Ovary (tissue), 3 donors: ENCODE measurements around the gene CCR5AS.

Source experiments
- CTCF ChIP-seq, 3 donors: fragments of 450-650 bp in 2 of 3; fragments of 200-600 bp in 1 of 3; IDR thresholded peaks; one replicate each; pipeline versions ENCODE4 v1.5.1 to v1.8.0; 2016 to 2022; ENCODE audit warnings: antibody characterized with exemption in 3 of 3, mild to moderate bottlenecking in 1 of 3
- EP300 ChIP-seq: sonication (generic); formaldehyde crosslinking; IDR thresholded peaks from one replicate; pipeline ENCODE4 v1.6.1; 2017; ENCODE audit warnings: antibody characterized with exemption
- POLR2A ChIP-seq: fragments of 450-650 bp; IDR thresholded peaks from one replicate; pipeline ENCODE4 v1.6.1; 2017; ENCODE audit warnings: antibody characterized with exemption, mild to moderate bottlenecking, moderate library complexity
- donor health status: DM: no; HTN: no; CAD: no.

- TF ChIP-seq POLR2A = no peak
- TF ChIP-seq CTCF (IDR thresholded peaks at IDR 0.05) = no peak
- no peak for TF ChIP-seq EP300
Observed at GRCh38 chr3:46414739-46415138, 7.9 kb upstream of the CCR5AS start.
